Activated effector memory CD4-positive, alpha-beta T cell treated with anti-CD3 and anti-CD28 coated beads, Interleukin-2, amount 50 U/mL, for 16 hours (primary cell): ENCODE data around the gene PLD3.
"Not testable (repeated sequence)": the region's sequence is repeated elsewhere in the genome, so short reads cannot be mapped to it uniquely, and the experiment has no call there.

Experiments
- DNase-seq: peaks from one replicate; pipeline ENCODE4 v3.0.0-alpha.2; 2020

PLD3 gene

GRCh38 chr19:40392123-40392522 is 43.6 kb downstream of the PLD3 start:
- no peak for DNase-seq

GRCh38 chr19:40392894-40393517 is 44.5 kb downstream of the PLD3 start:
- DNase-seq, result no peak

- no peak for DNase-seq
These were observed 45.7 kb downstream of the PLD3 start for GRCh38 chr19:40393894-40394815.

- no peak for DNase-seq
These were observed 46.3 kb downstream of the PLD3 start for GRCh38 chr19:40394816-40395210.

GRCh38 chr19:40395956-40396355 is 47.5 kb downstream of the PLD3 start:
- DNase-seq, result no peak

GRCh38 chr19:40396886-40397567 is 48.5 kb downstream of the PLD3 start:
- no peak for DNase-seq

- DNase-seq, result no peak
These were observed 49.0 kb downstream of the PLD3 start for GRCh38 chr19:40397568-40397906.

GRCh38 chr19:40398417-40399131 is 50.1 kb downstream of the PLD3 start:
- peak; percentile 81 for DNase-seq

GRCh38 chr19:40400559-40400958 is 52.1 kb downstream of the PLD3 start:
- no peak for DNase-seq

- DNase-seq, result peak; percentile 89
These were observed 54.9 kb downstream of the PLD3 start for GRCh38 chr19:40403262-40403984.

GRCh38 chr19:40407714-40408597 is 59.5 kb downstream of the PLD3 start:
- DNase-seq, result no peak

- not testable (repeated sequence) for DNase-seq
These were observed 60.1 kb downstream of the PLD3 start for GRCh38 chr19:40408598-40408925.

GRCh38 chr19:40410030-40410389 is 61.5 kb downstream of the PLD3 start:
- no peak for DNase-seq

- no peak for DNase-seq
These were observed 62.8 kb downstream of the PLD3 start for GRCh38 chr19:40411125-40411842.

- DNase-seq, result no peak
These were observed 63.5 kb downstream of the PLD3 start for GRCh38 chr19:40411958-40412499.

GRCh38 chr19:40412866-40413265 is 64.4 kb downstream of the PLD3 start:
- DNase-seq, result no peak

- no peak for DNase-seq
These were observed 64.9 kb downstream of the PLD3 start, which contains the start of gene PRX for GRCh38 chr19:40413291-40413845. Gene PRX (minus strand): TSS chr19:40413378. CDS start chr19:40407932, 5,446 bp downstream.

GRCh38 chr19:40414542-40415535 is 66.3 kb downstream of the PLD3 start:
- DNase-seq, result no peak

- no peak for DNase-seq
These were observed 67.3 kb downstream of the PLD3 start for GRCh38 chr19:40415768-40416167.
